Measurements from ENCODE around the gene ZNF329. TPM values are rescaled to one million over a fixed set of nuclear protein-coding genes. Genes with fewer than 3 reads are reported as not detected.

Gene ZNF329
- total and polyA plus RNA-seq, 2 of the 13 experiments (the other 11 are each of a cell fraction or from before 2014, with no cell fraction given) = 3.8 to 9.6 TPM

GRCh38 chr19:58181902-58182576 lies 31.4 kb upstream of the ZNF329 start (continued):
- no peak for TF ChIP-seq KDM5B (CRISPR knock-in tag; IDR thresholded peaks at IDR 0.05; ENCODE audit: borderline replicate concordance)
- TF ChIP-seq CREB3 (CRISPR knock-in tag; IDR thresholded peaks at IDR 0.05) = no peak
- 0 out of 2 replicates have a peak, but pooled peaks have one; percentile 12 for TF ChIP-seq MAFG (CRISPR knock-in tag; IDR thresholded peaks at IDR 0.05)
- no peak for TF ChIP-seq ZGPAT (CRISPR knock-in tag; IDR thresholded peaks at IDR 0.05)
- TF ChIP-seq KMT2A (CRISPR knock-in tag; IDR thresholded peaks at IDR 0.05) = no peak
- TF ChIP-seq ARNTL (CRISPR knock-in tag; IDR thresholded peaks at IDR 0.05) = no peak
- TF ChIP-seq ZNF121 (CRISPR knock-in tag; IDR thresholded peaks at IDR 0.05) = no peak
- TF ChIP-seq MXD3 (CRISPR knock-in tag; IDR thresholded peaks at IDR 0.05) = 0 out of 2 replicates have a peak, but pooled peaks have one; percentile 5
- no peak for TF ChIP-seq MAX (IDR thresholded peaks at IDR 0.05)
- peak; percentile 74; the same call in 1 of the 2 replicates for TF ChIP-seq ZNF784 (CRISPR knock-in tag; IDR thresholded peaks at IDR 0.05; ENCODE audit: borderline replicate concordance)
- no peak for TF ChIP-seq ZNF776 (CRISPR knock-in tag; IDR thresholded peaks at IDR 0.05)
- TF ChIP-seq FOXA1 (IDR thresholded peaks at IDR 0.05) = no peak
- peak; percentile 28; the same call in 1 of the 2 replicates for TF ChIP-seq FOXA1 (CRISPR knock-in tag; IDR thresholded peaks at IDR 0.05)
- no peak for TF ChIP-seq GLMP (CRISPR knock-in tag; IDR thresholded peaks at IDR 0.05; ENCODE audit: borderline replicate concordance)
- peak; percentile 75; the same call in 1 of the 2 replicates for TF ChIP-seq ZNF44 (CRISPR knock-in tag; IDR thresholded peaks at IDR 0.05)
- no peak for TF ChIP-seq DBP (CRISPR knock-in tag; IDR thresholded peaks at IDR 0.05; ENCODE audit: not compliant biosample characterization)
- peak; percentile 41; the same call in 1 of the 2 replicates for TF ChIP-seq SAP130 (CRISPR knock-in tag; IDR thresholded peaks at IDR 0.05; ENCODE audit: low read depth)
- peak; percentile 87 for TF ChIP-seq CTCF (CRISPR knock-in tag; IDR thresholded peaks at IDR 0.05)
